ENCODE data around the gene SNRK.

The SNRK gene, protein sequence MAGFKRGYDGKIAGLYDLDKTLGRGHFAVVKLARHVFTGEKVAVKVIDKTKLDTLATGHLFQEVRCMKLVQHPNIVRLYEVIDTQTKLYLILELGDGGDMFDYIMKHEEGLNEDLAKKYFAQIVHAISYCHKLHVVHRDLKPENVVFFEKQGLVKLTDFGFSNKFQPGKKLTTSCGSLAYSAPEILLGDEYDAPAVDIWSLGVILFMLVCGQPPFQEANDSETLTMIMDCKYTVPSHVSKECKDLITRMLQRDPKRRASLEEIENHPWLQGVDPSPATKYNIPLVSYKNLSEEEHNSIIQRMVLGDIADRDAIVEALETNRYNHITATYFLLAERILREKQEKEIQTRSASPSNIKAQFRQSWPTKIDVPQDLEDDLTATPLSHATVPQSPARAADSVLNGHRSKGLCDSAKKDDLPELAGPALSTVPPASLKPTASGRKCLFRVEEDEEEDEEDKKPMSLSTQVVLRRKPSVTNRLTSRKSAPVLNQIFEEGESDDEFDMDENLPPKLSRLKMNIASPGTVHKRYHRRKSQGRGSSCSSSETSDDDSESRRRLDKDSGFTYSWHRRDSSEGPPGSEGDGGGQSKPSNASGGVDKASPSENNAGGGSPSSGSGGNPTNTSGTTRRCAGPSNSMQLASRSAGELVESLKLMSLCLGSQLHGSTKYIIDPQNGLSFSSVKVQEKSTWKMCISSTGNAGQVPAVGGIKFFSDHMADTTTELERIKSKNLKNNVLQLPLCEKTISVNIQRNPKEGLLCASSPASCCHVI

DNA sequence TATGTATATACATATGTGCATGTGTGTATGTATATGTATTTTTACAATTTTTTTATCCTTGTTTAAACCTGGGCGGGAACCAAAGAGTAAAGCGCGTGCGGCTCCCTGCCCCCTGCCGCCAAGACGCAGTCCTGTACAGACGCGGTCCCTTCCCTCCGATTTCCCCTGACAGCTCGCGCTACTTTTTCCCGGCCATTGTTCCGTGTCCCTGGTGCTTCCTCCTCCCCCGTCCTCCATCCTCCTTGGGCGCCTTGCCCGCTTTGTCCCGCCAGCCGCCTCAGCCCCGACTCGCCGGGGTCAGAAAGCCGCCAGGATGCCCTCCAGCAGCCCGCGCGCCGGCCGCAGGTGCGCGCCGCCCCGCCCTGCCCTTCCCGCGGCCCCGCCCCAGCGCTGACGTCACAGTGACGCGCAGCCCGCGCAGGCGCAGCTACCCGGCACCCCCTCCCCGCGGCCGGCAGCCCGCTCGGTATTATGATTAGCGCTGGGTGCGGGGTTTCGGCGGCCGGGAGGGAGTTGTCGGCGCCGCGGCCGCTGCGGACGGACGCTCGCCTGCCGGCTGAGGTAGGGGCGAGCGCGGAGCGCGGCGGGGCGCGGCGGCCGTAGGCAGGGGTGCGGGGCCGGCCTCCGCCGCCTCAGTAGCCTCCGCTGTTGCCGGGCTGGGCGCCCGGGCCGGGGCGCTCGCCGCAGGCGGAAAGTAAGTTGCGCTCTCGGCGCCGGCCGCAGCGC is at the start of gene SNRK:
Gene SNRK (plus strand): TSS at position 426 of the 726 bp plus-strand sequence. CDS start 16,664 bp downstream, outside the sequence.
- DNase-seq = peak; percentile 93

DNA sequence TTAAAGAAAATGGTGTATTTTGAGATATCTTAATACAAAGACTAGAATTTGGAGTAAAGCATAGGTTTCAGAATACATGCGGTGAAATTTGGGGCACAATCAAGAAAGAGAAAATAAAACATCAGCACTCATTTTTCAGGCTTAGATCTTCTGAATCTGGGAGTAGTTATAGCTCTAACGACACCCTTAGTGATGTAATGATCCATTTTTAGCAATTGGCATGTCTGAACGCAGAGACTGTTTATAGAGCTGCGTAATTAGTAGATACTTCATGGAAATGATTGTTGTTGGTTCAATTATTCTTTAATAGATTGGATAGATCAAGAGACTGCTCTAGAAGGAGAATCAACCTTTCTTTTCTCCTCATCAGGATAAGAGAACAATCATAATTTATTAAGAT is 47.5 kb upstream of the SNRK start:
- no peak for DNase-seq

DNA sequence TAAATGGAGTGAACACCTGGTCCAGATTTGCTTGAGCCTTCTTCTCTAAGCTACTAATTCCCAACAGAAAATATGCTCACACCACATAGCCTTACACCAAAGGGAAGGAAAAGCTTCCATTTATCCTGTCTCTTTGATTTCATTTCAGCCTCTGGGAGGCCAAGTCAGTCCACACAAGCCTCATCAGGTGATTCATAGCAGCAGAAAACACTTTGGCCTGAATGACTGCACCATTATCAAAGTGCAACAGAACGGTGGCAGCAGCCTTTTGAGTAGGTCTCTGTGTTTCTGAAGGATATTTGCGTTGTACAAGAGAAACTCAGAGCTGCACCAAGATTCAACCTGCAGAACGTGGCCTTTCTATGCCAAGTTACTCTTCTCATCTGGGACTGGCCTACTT is 46.6 kb upstream of the SNRK start:
- no peak for DNase-seq

DNA sequence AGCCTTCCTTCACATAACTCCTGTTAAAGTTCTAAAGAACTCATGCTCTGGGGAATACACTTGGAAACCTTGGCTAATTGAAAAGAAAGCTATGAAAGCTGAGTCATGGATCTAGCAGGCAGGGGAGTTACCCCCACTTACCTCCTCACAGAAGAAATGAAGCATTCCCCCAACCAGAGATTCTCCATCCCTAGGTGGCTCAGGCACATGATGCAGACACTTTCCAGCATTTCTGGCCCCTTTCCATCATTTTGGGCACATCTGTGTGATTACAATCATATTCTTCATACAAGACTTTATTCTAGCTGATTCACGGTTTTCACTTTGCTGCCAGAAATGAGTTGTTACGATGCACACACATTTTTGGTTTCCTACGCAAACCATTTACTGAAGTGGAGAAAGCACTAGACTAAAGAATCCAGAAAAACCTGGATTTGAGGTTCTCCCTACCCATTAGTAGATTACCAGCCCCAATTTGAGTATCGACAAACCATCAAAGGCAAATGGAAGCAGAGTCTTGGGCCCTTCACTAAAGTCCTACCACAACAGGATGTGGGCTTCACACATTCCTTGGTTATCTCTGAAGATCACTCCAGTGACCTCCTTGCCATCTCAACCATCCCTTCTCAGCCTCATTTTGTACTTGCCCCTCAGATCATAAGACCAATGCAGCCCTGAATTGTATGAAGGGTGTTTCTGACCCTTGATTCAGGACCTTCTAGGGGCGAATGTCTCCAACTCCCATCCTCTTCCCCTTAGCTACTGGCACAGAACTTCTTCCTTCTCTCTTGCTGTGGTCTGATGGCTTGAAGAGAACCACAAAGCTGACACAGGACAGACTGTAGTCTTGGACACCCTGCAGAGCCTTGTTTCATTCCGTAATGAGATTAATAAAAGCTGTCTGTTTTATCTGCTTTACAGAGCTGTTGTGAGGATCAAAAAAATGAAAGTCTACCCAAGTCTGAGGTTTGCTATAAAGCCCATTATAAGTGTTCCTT is 42.5 kb upstream of the SNRK start:
- DNase-seq = no peak

DNA sequence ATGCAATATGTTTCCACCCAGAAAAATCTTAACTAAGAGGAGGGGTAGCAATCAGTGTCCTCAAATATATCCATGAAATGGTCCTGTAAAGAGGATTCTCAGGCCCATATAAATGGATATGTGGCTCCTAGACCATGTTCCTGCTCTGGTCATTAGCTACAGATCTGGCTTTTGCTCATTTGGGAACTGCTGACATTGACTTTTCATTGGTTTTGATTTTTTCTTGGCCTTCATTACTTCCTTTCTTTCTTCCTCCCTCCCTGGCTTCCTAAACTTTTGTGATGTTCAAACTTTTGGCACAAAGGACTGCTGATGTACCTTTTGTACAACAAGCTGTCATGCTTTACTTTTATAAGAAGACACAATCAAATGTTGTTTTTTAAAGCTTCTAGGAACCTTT is 41.6 kb upstream of the SNRK start:
- no peak for DNase-seq

DNA sequence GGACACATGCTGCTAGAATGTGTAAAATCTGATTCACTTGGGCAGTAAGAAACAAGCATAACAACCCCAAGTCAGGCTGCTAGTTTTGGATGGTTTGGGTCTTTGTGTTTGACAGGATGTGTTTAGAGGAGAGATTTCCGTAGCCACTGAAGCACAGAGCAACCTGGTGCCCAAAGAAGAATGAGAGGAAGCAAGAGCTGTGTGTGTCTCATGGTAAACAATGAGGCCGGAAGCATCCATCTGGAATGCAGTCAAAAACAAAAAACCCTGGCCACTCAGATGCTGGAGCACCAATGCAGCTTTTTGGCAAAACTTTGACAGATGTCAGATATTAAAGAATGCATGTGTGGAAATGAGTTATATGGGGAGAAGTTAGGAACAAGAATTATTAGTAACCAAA is 39.4 kb upstream of the SNRK start:
- DNase-seq = no peak

DNA sequence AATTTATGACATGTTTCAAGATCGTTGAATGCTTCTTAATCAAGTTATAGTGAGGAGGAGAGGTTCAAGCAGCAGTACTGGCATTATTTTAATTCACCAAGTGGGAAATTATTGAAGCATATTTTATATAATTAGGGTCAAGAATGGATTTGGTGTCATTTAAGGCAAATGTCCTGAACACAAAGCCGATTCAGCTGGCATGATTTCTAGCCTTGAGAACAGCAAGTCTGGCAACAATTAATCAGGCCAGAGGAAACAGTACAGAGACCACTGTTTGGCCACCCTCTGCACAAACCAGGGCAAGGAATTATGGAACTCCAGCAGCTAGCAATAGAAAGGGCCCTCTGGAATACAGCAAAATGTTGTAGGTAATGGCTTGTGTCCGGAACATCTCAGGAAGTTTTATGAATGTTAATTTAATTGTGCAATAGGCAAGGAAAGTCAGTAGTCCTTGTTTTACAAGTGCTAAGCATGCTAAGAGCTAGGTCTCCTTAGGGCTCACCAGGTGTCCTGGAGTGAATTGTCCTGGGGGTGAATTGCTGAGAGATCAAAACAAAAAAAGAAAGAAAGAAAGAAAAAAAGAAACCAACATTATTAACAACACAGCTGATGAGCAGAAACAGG is 38.7 kb upstream of the SNRK start:
- DNase-seq = no peak

DNA sequence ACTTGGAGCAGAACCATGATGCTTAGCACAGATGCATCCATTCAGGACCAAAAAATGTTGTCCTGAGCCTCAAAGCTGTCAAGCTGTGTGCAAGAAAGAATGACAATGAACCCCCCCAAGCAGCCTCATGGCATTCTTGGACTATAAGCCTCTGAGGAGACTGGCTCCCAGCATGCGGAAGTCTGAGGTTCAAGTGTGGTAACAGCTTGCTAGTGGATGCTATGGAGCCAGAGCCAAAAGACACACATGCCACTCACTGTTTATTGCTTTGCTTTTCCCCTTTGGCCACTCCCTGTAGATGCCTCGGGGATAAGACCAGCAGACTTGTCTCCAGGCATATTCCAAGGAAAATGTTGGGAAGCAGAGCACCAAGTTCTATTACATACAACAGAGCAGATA is 38.2 kb upstream of the SNRK start:
- no peak for DNase-seq

DNA sequence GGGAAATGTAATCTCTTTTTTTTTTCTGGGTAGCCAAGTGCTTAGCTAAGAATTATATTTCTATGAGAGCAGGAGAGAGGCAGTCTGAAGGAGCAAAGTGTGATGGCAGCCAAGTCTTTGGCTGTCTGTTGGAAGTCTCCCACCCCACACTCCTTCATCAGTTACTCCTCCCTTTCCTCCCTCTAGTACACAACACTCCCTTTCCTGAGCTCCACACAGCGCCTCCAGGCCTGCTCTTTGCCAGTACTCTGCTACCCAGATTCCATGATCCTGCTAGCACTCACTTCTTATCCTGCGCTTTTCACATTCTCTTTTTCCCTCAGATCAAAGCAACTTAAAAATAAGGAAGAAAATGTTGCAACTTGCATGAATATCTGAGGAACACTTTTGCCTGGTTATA is 37.4 kb upstream of the SNRK start:
- DNase-seq = no peak

DNA sequence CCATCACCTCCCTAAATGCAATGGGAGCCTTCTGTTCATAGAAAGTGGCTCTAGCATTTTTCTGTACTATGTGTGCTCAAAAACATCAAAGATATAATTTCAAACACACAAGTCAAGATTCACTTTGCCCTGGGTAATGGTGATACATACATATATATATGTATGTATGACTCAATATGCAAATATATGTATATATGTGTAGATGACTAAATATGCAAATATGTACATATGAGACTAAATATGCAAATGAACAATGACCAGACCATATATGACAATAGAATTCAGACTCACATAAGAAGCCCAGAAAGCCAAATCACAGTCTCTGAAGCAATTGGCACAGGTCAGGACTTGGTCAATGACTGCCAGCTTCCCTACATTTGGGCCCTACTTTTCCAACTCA is 36.9 kb upstream of the SNRK start:
- no peak for DNase-seq

DNA sequence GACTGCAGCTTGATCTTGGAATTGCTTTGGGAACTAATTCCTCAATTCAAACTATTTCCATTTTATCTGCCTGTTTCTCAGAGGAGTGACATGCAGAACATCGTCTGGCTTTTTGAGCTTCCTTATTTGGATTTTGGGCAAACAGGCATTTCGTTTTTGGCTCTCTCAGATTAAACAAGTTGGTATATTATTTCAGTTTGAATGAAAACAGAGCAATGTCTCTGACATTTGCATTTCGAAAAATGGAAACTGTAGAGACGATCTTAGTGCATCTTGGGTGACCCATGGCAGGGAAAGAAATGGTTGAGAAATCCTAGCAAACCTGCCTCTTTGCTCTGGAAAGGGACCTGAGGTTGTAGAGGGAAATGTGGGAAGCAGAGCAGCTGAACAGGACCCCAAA is 33.0 kb upstream of the SNRK start:
- no peak for DNase-seq

DNA sequence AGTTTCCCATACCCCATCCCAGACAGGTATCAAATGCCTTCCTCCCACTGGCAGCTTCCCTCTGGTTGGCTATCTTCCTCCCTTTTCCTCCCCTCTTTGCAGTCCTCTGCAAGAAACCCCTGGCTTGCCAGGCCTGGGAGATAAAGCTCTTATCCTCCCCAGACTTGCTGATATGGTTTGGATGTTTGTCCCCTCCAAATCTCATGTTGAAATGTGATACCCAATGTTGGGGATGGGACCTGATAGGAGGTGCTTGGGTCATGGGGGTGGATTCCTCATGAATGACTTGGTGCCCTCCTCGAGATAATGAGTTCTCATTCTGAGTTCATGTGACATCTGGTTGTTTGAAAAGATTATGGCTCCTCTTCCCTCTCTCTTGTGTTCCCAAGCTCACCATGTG is 32.2 kb upstream of the SNRK start:
- DNase-seq = no peak

DNA sequence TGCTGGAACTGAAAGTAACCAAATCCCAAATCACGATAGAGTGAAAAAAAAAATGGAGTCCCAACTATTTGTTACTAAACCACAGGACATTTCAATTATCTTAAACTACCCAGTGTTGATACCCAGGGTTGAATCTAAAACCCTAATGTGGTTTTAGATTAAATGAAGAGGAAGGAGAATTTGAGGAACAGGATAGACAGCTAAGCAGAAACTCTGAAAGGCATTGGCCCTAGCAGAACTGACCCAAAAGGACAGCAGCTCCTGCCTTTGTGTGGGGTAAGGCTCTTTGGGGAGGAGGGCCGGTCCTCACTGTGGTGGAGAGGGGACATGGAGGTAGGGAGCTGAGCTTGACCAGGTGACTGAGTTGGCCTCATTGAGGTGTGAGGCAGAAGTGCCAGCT is 30.7 kb upstream of the SNRK start:
- no peak for DNase-seq

DNA sequence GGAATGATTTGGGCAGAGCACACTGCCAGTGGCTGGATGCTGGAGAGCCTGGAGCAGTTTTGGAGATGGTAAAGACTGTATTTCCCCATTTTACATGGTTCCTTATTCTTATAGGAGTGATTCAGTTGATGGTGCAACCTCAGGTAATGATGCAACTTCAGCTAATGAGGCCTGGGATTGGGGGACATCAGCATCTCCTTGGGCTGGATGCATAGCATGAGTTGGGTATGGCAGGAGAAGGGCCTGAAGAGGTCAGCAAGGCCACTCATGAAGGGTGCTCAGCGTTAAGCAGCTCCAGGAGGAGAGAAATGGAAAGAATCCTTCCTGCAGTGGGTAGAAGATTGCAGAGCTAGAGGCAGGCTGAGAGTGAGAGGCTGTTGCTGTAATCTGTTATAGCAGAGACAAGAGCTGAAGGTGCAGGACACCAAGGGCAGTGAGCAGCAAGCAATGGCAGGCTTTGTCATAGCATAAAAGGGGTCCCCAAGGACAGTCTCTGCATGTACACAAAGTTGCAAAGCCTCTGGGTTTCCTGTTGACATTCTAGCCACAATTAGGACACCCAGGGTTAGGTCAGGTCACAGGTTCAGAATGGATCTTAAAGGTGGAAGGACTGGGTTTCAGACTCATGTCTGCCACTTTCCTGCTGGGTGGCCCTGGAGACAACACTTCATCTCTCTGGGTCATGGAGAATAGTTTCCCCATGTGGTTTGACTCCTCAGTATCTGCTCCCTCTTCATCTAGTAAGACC is 29.5 kb upstream of the SNRK start:
- no peak for DNase-seq

DNA sequence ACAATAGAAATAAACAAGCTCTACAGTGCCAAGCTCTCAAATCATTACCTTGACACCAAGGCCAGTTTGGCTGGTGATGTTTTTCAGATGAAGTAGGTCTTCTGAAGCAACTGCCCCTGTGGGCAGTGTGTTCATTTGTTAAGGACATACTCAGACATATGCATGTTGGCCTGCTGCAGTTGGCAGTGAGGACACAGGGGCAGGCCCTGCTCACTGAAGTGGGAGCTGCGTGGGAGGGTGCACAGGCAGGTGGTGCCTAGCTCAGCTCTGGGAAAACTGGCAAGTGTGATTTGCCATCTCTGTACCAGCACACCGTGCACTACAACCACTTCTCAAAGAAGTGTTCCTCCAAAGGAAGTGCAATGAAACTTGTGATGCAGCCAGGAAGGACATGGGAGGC is 28.5 kb upstream of the SNRK start:
- no peak for DNase-seq

DNA sequence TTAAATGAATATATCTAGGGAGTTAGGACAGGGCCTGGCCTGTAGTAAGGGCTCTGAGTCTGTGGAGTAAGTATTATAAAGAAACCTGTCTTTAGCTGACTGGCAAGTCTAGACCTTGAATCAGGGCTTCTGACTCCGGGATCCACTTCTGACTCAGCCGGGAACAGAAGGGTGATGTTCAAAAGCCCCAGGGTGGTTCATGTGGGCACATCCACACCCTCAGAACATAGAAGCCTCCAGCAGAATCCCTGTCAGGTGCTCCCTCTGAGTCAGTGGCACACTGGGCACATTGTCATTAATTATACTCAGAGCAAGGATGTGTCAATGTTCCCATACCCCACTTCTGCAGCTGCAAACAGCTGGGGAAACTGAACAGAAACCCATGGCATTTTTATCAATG is 26.7 kb upstream of the SNRK start:
- DNase-seq = no peak

DNA sequence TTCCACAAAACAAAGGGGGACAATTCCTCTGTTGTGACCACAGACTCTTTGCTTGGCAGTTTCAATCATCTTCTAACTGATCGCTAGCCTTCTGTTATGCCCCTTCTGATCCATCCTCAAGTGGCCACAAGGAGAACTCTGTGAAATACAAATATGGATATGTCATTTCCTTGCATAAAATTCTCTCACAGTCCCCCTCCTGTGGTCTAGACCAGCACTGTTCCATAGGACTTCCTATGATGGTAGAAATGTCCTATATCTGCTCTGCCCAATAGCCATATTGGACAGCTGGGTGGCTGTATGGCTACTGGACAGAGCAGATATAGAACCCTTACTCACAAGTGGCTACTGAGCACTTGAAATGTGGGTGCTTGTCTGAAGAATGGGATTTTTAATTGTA is 25.9 kb upstream of the SNRK start:
- no peak for DNase-seq

DNA sequence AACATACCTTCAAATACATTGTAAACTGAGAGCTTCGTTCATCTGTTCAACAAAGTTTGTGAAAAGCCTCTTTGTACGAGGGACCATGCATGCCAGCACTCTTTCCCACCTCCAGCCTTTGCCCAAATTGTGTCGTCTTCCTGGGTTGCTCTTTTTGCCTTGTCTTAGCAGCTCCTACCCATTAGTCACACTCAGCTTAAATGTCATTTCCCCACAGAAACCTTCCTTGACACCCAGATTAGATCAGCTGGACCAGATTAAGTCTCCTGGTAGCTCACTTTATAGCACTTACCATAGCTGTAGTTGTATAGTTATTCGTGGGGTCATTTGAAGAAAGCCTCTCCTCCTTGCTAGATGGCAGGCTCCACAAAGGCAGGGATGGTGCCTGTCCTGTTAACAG is 24.1 kb upstream of the SNRK start:
- no peak for DNase-seq

DNA sequence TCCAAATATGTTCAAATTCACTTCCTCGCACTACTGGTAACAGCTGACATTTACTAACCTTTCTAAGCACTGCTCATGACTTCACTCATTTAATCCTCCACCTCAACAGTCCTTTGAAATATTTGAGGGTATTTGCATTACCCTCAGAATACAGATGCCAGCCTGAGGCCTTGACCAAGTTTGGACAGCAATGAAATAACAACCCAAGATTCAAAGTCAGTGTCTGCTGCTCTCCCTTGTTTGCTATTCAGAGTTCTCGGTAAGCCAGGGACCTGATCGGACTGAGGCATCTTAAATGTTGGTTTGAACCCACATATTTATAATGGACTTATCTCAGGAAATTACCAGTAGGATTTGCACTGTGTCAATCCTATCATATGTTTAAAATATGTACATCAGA is 19.9 kb upstream of the SNRK start:
- no peak for DNase-seq

DNA sequence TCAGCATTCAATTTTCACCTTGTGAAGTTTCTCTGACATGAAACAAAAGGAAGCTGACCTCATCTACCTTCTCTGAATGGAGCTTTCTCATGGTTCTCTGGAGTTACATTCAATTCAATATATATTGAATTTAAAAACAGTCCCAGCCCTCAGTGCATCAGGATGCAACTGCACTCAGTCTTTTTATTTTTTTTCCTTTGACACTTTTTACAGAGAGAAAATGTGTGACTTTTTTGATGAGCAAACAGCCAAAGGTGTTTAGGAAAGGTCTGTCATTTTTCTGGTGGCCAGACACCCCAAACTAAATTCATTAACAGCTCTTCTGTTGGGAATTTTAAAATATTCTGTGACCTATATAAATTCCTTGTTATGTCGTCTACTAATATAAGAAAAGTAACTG is 19.3 kb upstream of the SNRK start:
- no peak for DNase-seq

DNA sequence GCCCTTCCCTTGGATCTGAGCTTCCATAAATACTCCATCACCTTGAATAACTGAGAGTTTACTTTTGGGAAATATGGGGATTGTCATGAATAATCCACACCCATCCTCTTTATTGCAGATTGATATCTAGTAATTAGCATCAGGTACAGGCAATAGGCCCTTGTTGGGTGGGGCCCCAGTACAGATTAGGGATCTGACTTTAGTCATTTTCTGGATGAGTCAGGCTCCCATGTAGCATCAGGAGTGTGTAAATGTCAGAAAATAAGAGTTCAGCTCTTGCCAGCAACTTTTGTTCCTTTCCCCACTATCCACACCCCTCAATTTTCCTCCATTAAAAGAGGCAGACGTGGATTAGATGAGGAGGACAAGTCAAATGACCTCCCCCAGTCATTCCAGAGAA is 17.7 kb upstream of the SNRK start:
- DNase-seq = no peak

Data from stimulated activated CD4-positive, alpha-beta T cell treated with anti-CD3 and anti-CD28 coated beads, Interleukin-4, amount 100 ng/mL, for 1 hour (primary cell).